Keratinocyte (primary cell): ENCODE measurements around the gene RFC1. TPM values are rescaled to one million over a fixed set of nuclear protein-coding genes. Genes with fewer than 3 reads are reported as not detected.
A peak's percentile ranks its signal among the peaks of the same experiment; 100 is the strongest.
"Not testable (repeated sequence)": the region's sequence is repeated elsewhere in the genome, so short reads cannot be mapped to it uniquely, and the experiment has no call there.

Experiments used
- DNase-seq: peaks from one replicate; pipeline ENCODE4 v3.0.0-alpha.2; 2011; ENCODE audit warnings: low read depth, missing footprints, low spot score
- FAIRE-seq: peaks from 2 replicates; lab custom pipeline; 2011; peaks lifted over from hg19 to GRCh38; lab: Jason Lieb, UNC
- H2AFZ ChIP-seq: 2 replicates; pipeline ENCODE4 v1.6.0; 2012; ENCODE audit warnings: low read length, control low read depth, inconsistent platforms; ENCODE audit not compliant: control insufficient read depth
- H3K27ac ChIP-seq: 2 replicates; pipeline ENCODE4 v1.5.1; 2011; ENCODE audit warnings: low read length; ENCODE audit not compliant: control insufficient read depth, insufficient read depth
- H3K27me3 ChIP-seq: 3 replicates; pipeline ENCODE4 v1.6.0; 2011; ENCODE audit warnings: low read length; ENCODE audit not compliant: control insufficient read depth, insufficient read depth; ENCODE audit errors: extremely low read depth
- H3K36me3 ChIP-seq, 2 experiments: 2 replicates in 1 of 2; 3 replicates in 1 of 2; pipeline ENCODE4 v1.5.1; 2011; ENCODE audit warnings: low read length in 2 of 2, mild to moderate bottlenecking in 1 of 2; ENCODE audit not compliant: control insufficient read depth in 2 of 2, insufficient read depth in 2 of 2; ENCODE audit errors: extremely low read depth in 1 of 2
- H3K4me1 ChIP-seq: 3 replicates; pipeline ENCODE4 v1.5.1; 2011; ENCODE audit warnings: low read length; ENCODE audit not compliant: control insufficient read depth, insufficient read depth; ENCODE audit errors: extremely low read depth
- H3K4me2 ChIP-seq: 3 replicates; pipeline ENCODE4 v1.6.0; 2011; ENCODE audit warnings: low read depth, low read length; ENCODE audit not compliant: control insufficient read depth, insufficient read depth; ENCODE audit errors: extremely low read depth
- H3K4me3 ChIP-seq, 3 experiments: fragments of 200-600 bp in 1 of 3; sonication (generic) in 1 of 3; 2 replicates in 2 of 3; 3 replicates in 1 of 3; pipeline ENCODE4 v1.5.1; 2011 to 2016; ENCODE audit warnings: low read length in 3 of 3, mild to moderate bottlenecking in 3 of 3, control low read depth in 2 of 3, inconsistent platforms in 1 of 3, low read depth in 1 of 3, mixed read lengths in 1 of 3, mixed run types in 1 of 3, moderate library complexity in 1 of 3; ENCODE audit not compliant: control insufficient read depth in 2 of 3, insufficient read depth in 2 of 3; ENCODE audit errors: extremely low read depth in 1 of 3
- H3K79me2 ChIP-seq: 2 replicates; pipeline ENCODE4 v1.6.0; 2012; ENCODE audit warnings: low read length; ENCODE audit not compliant: control insufficient read depth, insufficient read depth
- H3K9ac ChIP-seq: 3 replicates; pipeline ENCODE4 v1.6.0; 2011; ENCODE audit warnings: low read length; ENCODE audit not compliant: control insufficient read depth, insufficient read depth; ENCODE audit errors: extremely low read depth
- H3K9me1 ChIP-seq: 3 replicates; pipeline ENCODE4 v1.6.0; 2011; ENCODE audit warnings: low read length; ENCODE audit not compliant: control insufficient read depth, insufficient read depth; ENCODE audit errors: extremely low read depth
- H3K9me3 ChIP-seq: 2 replicates; pipeline ENCODE4 v1.5.1; 2012; ENCODE audit warnings: low read depth, low read length; ENCODE audit not compliant: control insufficient read depth
- H4K20me1 ChIP-seq: 3 replicates; pipeline ENCODE4 v1.6.0; 2011; ENCODE audit warnings: low read length; ENCODE audit not compliant: control insufficient read depth, insufficient read depth; ENCODE audit errors: extremely low read depth
- EZH2 ChIP-seq: IDR thresholded peaks from one replicate; pipeline ENCODE4 v1.6.1; 2012; ENCODE audit warnings: inconsistent platforms, mild to moderate bottlenecking, low read length, moderate library complexity
- dilution Hi-C: fragments of 300-500 bp; cut with MboI; formaldehyde crosslinking; loops from one replicate; pipeline ENCODE4 v1.7.0; 2020; ENCODE audit warnings: low sequenced_read_pairs; ENCODE audit not compliant: extremely low pct_ligation_motif_present
- polyA minus RNA-seq, 3 experiments: library from RNA; depleted of rRNA, polyadenylated mRNA; stranded (reverse); fragments of >200 nt; gene quantifications; 1 replicate in 1 of 3; 2 replicates in 1 of 3; 3 replicates in 1 of 3; pipeline ENCODE4 v1.2.3, GENCODE V29; 2011
- polyA plus RNA-seq, 5 experiments: library from polyadenylated mRNA; depleted of rRNA in 3 of 5; stranded (reverse) in 3 of 5; stranded (forward) in 1 of 5; unstranded in 1 of 5; fragments of >200 nt; gene quantifications; 1 replicate in 1 of 5; 2 replicates in 3 of 5; 3 replicates in 1 of 5; pipeline versions ENCODE4 v1.2.1 to v1.2.3, GENCODE V29; 2011 to 2012; ENCODE audit warnings: missing spikeins in 2 of 5, low read depth in 1 of 5, low replicate concordance in 1 of 5
- TF ChIP-seq, protein P1 (sequence below), 3 experiments: IDR thresholded peaks in 1 of 3; conservative IDR thresholded peaks in 1 of 3; optimal IDR thresholded peaks in 1 of 3; 2 replicates in 2 of 3; 3 replicates in 1 of 3; pipeline versions ENCODE3 to v1.5.1; 2011; ENCODE audit warnings: low read length in 3 of 3, mild to moderate bottlenecking in 3 of 3, moderate library complexity in 2 of 3, control low read depth in 1 of 3, inconsistent platforms in 1 of 3; ENCODE audit not compliant: insufficient read depth in 2 of 3; ENCODE audit errors: extremely low read depth in 1 of 3

RFC1 gene
- polyA plus RNA-seq = 9.5 to 28.3 TPM (median 17.4 TPM) in 3 replicates
- polyA plus RNA-seq (2011; ENCODE audit: low read depth) = 65.7 TPM
- 23.8 and 39.7 TPM in 2 replicates for polyA plus RNA-seq (2011; cell fraction: cytosol; rRNA removed)
- polyA plus RNA-seq (2011; cell fraction: nucleus; rRNA removed) = 23.2 and 29.8 TPM in 2 replicates
- polyA plus RNA-seq (2012; ENCODE audit: low replicate concordance) = 13.5 and 22.7 TPM in 2 replicates
- polyA minus RNA-seq = 9.9 to 45.1 TPM (median 17.8 TPM) in 3 replicates
- polyA minus RNA-seq (2011; cell fraction: cytosol; rRNA and poly(A)+ RNA removed) = 24.9 TPM
- 18.4 and 28.2 TPM in 2 replicates for polyA minus RNA-seq (2011; cell fraction: nucleus; rRNA and poly(A)+ RNA removed)

DNA sequence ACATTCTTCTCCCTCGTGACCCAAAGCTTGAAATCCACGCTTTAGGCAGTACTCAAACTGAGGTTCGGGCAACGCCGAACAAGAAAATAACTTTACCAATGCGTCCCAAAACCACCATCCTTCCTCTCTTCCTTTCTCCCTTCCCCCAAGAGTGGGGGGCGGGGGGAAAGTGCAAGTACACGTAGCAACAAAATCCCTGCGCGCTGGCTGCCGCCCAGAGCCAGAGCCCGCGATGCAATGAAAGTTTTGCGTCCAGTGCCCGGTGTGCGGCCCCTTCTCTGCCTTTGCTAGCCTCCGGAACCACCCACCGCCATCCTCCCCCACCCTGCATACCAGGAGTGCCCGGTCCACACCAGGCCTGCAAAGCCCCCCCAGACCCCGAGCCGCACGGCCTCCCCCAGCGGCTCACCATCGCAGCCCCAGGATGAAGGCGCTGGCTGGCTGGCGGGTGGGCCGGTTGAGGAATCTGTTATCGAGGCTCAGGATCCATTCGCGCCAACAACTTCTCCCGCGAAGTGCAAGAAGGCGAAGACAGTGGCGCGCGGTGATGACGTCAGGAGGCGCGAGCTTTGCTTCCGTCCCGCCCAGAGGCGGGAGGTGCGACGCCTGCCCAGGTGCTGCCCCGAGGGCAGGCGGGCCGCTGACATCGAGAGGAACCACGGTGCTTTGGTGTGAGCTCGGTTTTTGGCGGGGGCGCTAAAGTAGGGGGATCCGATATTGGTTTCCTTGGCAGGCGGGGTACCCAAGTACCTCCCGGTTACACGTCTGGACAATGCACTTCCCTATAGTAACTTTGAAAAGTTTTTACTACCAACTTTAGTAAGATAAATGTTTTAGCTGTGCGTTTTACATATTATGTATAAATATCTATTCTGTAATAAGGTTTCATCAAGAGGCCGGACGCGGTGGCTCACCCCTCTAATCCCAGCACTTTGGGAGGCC lies at the start of gene RFC1:
RFC1 (minus strand) TSS at position 533 of the 942 bp plus-strand sequence; CDS start at position 412, 121 bp downstream.
- peak within 1 kb of the TSS; percentile 78 for H3K27ac ChIP-seq
- H3K9ac ChIP-seq = peak within 1 kb of the TSS; percentile 79
- no peaks in the 10 kb centered on the region for H4K20me1 ChIP-seq
- FAIRE-seq (peak; percentile 66), DNase-seq (peak; percentile 32)
- no peaks in the 10 kb centered on the region for H3K9me1 ChIP-seq
- H3K79me2 ChIP-seq = peaks cover 48% of the 10 kb centered on the region
- peak within 1 kb of the TSS; percentile 72 to 99 (median 83) for H3K4me3 ChIP-seq
- H3K36me3 ChIP-seq = no peaks in the 10 kb centered on the region
- dilution Hi-C loops = no loop called here
- H3K4me2 ChIP-seq = peak within 1 kb of the TSS; percentile 84
- TF ChIP-seq, protein P1, sequence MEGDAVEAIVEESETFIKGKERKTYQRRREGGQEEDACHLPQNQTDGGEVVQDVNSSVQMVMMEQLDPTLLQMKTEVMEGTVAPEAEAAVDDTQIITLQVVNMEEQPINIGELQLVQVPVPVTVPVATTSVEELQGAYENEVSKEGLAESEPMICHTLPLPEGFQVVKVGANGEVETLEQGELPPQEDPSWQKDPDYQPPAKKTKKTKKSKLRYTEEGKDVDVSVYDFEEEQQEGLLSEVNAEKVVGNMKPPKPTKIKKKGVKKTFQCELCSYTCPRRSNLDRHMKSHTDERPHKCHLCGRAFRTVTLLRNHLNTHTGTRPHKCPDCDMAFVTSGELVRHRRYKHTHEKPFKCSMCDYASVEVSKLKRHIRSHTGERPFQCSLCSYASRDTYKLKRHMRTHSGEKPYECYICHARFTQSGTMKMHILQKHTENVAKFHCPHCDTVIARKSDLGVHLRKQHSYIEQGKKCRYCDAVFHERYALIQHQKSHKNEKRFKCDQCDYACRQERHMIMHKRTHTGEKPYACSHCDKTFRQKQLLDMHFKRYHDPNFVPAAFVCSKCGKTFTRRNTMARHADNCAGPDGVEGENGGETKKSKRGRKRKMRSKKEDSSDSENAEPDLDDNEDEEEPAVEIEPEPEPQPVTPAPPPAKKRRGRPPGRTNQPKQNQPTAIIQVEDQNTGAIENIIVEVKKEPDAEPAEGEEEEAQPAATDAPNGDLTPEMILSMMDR (optimal IDR thresholded peaks at IDR 0.05 in 1 of 3, IDR thresholded peaks at IDR 0.05 in 1 of 3, conservative IDR thresholded peaks at IDR 0.05 in 1 of 3; ENCODE audit: extremely low read depth in 1 of 3, insufficient read depth in 2 of 3, low read length in 3 of 3) = no peak
- no peak for TF ChIP-seq EZH2
- no peaks in the 10 kb centered on the region for H3K9me3 ChIP-seq
- no peaks in the 10 kb centered on the region for H3K27me3 ChIP-seq
- H3K4me1 ChIP-seq = peaks cover 8% of the 10 kb centered on the region
- H2AFZ ChIP-seq = peak within 1 kb of the TSS; percentile 95

GRCh38 chr4:39415678-39416283 lies 49.6 kb upstream of the RFC1 start:
- no peaks in the 10 kb centered on the region for H3K9me3 ChIP-seq
- no peaks in the 10 kb centered on the region for H4K20me1 ChIP-seq
- H3K27ac ChIP-seq = no peak overlapping the region
- dilution Hi-C loops = no loop called here
- no peak overlapping the region for H3K9ac ChIP-seq
- DNase-seq (no peak), FAIRE-seq (no peak)
- no peaks in the 10 kb centered on the region for H3K79me2 ChIP-seq
- no peak overlapping the region for H3K4me2 ChIP-seq
- H2AFZ ChIP-seq = no peak overlapping the region
- no peaks in the 10 kb centered on the region for H3K36me3 ChIP-seq
- no peaks in the 10 kb centered on the region for H3K27me3 ChIP-seq
- no peaks in the 10 kb centered on the region for H3K4me1 ChIP-seq
- no peaks in the 10 kb centered on the region for H3K9me1 ChIP-seq
- H3K4me3 ChIP-seq = no peak overlapping the region
- TF ChIP-seq EZH2 = no peak
- TF ChIP-seq, protein P1 (optimal IDR thresholded peaks at IDR 0.05 in 1 of 3, IDR thresholded peaks at IDR 0.05 in 1 of 3, conservative IDR thresholded peaks at IDR 0.05 in 1 of 3; ENCODE audit: extremely low read depth in 1 of 3, insufficient read depth in 2 of 3, low read length in 3 of 3) = no peak

DNA sequence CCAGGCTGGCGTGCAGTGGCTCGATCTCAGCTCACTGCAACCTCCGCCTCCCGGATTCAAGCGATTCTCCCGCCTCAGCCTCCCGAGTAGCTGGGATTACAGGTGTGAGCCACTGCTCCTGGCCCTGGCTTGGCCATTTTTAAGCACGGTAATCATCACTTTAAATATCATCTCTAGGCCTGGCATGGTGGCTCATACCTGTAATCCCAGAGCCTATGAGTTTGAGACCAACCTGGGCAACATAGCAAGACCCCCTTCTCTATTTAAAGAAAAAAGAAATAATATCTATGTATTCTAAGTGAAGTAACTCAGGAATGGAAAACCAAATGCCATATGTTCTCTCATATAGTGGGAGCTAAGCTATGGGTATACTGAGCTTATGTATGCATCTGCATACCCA lies 45.4 kb upstream of the RFC1 start:
- H3K9me3 ChIP-seq, H3K4me2 ChIP-seq, H3K36me3 ChIP-seq, H3K9ac ChIP-seq, H3K27ac ChIP-seq, H3K79me2 ChIP-seq, H3K9me1 ChIP-seq, FAIRE-seq, H3K4me1 ChIP-seq, DNase-seq, H4K20me1 ChIP-seq, dilution Hi-C loops, H2AFZ ChIP-seq, H3K4me3 ChIP-seq, H3K27me3 ChIP-seq: not testable (repeated sequence)
